Epithelial cell of proximal tubule (primary cell): Measurements from ENCODE around the gene STIP1. TPM values are rescaled to one million over a fixed set of nuclear protein-coding genes. Genes with fewer than 3 reads are reported as not detected.
"Not testable (repeated sequence)": the region's sequence is repeated elsewhere in the genome, so short reads cannot be mapped to it uniquely, and the experiment has no call there.

ENCODE experiments used
- DNase-seq: peaks from one replicate; pipeline ENCODE4 v3.0.0-alpha.2; 2011; ENCODE audit warnings: low read depth
- H3K4me3 ChIP-seq: 2 replicates; pipeline ENCODE4 v1.5.1; 2011; ENCODE audit warnings: low read depth, mild to moderate bottlenecking, low read length
- total RNA-seq: library from RNA; depleted of rRNA; stranded (reverse); fragments of >200 nt; gene quantifications from 2 replicates; pipeline ENCODE4 v1.2.3, GENCODE V29; 2015
- TF ChIP-seq, protein P1 (sequence below): conservative IDR thresholded peaks from 2 replicates; pipeline ENCODE4 v1.5.1; 2012; ENCODE audit warnings: low read depth, mild to moderate bottlenecking, low read length

Gene STIP1
- total RNA-seq, 1 donor from 2014 or later: 275 TPM

DNA sequence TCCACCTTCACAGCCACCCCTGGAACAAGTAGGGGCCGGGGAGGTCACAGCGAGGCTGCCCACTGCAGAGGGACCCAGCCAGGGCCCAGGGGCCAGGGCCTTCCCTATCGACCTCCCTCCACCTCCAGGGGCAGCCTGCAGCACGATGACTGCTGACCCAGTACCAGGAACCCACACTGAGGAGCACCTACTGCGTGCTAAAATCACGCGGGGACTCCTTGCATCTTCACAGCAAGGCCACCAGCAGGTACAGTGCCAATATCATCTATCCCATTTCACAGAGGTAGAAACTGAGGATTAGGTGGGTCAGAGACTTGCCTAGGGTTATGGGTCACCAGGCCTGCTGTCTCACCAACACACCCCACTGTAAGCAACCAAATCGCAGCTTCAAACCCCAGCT, 34.6 kb upstream of the STIP1 start:
- DNase-seq: no peak
- H3K4me3 ChIP-seq: no peak overlapping the region
- TF ChIP-seq, protein P1, sequence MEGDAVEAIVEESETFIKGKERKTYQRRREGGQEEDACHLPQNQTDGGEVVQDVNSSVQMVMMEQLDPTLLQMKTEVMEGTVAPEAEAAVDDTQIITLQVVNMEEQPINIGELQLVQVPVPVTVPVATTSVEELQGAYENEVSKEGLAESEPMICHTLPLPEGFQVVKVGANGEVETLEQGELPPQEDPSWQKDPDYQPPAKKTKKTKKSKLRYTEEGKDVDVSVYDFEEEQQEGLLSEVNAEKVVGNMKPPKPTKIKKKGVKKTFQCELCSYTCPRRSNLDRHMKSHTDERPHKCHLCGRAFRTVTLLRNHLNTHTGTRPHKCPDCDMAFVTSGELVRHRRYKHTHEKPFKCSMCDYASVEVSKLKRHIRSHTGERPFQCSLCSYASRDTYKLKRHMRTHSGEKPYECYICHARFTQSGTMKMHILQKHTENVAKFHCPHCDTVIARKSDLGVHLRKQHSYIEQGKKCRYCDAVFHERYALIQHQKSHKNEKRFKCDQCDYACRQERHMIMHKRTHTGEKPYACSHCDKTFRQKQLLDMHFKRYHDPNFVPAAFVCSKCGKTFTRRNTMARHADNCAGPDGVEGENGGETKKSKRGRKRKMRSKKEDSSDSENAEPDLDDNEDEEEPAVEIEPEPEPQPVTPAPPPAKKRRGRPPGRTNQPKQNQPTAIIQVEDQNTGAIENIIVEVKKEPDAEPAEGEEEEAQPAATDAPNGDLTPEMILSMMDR: no peak

DNA sequence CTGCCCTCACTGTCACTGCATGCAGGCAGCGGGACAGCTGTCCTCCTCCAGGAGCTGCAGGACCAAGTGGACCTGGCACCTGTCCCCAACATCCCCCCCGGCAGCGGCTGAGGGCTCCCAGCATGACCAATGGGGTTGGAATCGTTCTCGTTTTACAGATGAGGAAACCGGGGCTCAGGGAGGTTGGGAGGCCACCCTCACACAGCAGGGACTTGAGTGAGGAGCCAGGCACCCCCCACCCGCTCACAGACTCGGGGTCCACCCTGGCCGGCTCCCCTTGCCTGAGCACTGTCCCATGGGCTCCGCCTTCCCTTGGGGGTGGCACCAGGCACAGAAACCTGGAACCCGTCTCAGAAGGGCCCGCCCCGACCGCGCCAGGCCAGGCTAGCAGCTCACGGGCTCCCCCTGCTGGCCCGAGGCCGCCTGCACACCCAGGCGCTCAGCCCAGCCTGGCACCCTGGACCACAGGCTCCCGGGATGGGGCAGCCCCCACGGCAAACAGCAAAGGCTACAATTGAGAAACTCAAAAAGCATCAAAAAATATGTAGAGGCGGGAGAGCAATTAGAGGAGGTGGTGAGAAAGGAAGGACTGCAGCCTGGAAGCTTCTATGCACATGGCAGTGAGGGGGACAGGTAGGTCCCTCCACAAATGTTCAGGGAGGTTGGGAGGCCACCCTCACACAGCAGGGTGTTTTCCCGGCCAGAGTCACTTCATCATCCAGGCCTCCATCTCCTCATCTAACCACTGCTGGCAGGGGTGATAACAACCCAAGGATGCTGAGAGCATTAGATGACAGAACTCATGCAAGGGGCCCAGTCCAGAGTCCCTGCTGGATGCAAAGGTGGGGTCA, 32.9 kb upstream of the STIP1 start:
- no peak for DNase-seq
- TF ChIP-seq, protein P1: peak; percentile 98
- no peak overlapping the region for H3K4me3 ChIP-seq

DNA sequence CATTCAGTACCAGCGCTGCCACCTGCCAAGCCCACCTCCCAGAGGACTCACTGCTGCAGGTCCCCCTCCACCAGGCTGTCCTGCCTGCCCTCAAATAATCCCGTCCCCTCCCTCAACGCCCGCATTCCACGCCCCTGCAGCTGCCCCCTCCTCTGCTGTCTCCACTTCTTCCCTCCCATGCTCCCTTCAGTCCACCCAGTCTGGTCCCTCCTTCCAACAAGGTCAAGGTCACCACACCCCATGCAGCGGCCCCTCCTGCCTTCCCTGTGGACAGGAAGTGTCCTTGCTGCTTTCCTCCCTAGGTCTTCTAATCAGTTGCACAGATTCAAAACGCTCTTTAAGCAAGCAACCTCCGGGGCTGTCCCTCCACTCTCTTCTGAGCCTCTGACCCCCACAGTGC, 32.2 kb upstream of the STIP1 start:
- DNase-seq: no peak
- TF ChIP-seq, protein P1: no peak

DNA sequence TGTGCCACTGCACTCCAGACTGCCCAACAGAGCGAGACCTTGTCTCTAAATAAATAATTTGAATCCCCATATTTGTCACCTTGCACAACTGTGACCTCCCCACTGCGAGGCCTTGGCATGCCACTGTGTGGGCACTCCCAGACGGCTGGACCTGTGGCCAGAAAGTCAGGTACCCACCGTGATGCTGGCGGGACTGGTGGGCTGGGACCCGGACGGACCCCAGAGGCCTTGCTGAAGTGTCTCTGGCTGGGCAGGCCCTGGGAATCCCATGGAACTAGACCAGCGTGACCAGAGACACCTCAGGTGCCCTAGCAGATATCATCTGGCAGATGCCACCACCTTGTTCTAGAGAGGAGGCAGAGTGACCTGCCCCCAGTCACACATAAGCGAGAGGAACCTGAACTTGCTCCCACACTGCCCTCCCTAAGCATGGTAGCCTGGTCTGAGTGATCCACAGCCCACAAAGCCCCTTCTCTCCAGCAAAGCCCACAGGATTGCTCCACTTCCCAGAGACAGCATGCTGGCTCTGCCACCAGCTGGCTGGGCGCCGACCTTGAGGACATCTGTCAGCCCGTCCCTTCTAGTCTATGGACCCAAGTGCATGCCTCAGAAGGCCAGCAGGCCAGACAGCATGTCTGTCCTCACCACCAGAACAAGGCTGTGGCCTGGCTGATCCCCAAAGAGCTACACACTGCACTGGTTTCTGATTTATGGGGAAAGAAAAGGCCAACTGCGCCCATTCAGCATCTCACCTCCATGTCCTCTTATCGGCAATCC, 29.5 kb upstream of the STIP1 start:
- H3K4me3 ChIP-seq: no peak overlapping the region
- TF ChIP-seq, protein P1: no peak
- no peak for DNase-seq

More for the DNA sequence above, 32.2 kb upstream of the STIP1 start:
- H3K4me3 ChIP-seq: no peak overlapping the region

DNA sequence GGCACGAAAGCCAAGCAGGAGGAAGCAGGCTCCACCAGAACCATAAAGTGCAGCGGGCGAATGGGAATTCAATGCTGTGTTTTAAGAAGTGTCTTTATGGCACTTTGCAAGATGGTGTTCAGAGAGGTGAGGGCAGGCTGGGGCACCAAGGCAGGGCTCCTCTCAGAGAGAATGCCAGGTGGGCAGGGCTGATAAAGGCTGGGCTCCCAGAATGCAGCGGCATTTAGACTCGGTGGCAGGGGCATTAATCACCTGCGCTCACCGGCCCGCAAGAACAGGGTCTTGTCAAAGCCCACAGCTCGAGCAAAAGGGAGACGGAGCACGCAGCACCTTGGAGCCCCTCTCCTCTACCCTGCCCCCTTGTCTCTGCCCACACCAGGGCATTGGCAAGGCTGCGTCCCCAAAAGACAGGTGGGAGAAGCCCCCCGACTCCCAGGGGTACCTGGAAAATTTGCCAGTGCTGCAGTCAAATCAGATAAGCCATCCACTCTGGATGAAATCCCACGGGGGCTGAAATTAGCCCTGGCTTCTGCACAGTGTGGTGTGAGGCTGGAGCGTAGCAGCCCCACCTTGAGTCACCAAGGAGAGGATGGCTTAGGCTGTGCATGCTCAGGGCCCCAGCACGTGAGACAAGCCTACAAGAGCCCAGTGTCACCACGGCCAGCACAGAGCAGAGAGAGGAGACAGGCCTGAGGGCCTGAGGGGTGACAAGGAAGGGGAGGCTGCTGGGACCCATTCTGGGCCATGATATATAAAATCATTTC, 28.2 kb upstream of the STIP1 start:
- TF ChIP-seq, protein P1: no peak
- H3K4me3 ChIP-seq: no peak overlapping the region
- no peak for DNase-seq

DNA sequence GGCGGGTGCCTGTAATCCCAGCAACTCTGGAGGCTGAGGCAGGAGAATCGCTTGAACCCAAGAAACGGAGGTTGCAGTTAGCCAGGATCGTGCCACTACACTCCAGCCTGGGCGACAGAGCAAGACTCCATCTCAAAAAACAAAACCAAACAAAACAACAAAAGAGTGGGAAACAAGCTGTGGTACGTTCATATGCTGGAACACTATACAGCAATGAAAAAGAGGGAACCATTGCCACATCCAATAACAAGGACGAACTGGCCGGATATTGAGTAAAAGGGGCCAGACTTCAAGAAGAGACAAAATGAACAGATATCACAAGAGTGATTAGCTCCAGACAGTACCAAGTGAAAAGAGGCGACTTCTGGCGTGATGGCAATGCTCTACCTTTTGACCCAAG, 24.9 kb upstream of the STIP1 start:
- DNase-seq: no peak
- TF ChIP-seq, protein P1: no peak
- no peak overlapping the region for H3K4me3 ChIP-seq

DNA sequence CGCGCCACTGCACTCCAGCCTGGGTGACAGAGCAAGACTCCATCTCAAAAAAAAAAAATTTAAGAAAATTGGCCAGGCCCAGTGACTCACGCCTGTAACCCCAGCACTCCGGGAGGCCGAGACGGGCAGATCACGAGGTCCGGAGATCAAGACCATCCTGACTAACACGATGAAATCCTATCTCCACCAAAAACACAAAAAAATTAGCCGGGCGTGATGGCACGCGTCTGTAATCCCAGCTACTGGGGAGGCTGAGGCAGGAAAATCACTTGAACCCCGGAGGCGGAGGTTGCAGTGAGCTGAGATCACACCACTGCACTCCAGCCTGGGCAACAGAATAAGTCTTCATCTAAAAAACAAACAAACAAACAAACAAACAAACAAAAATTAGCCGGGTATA, 23.2 kb upstream of the STIP1 start:
- not testable (repeated sequence) for H3K4me3 ChIP-seq, DNase-seq
